HEK293 (cell line): ENCODE measurements around the gene CYTH3.
A peak's percentile ranks its signal among the peaks of the same experiment; 100 is the strongest.

Source experiments
- CTCF ChIA-PET: fragments of 350-600 bp; formaldehyde crosslinking; extraction: SDS; loops from one replicate; lab custom pipeline; 2021; ENCODE audit warnings: antibody characterized with exemption; lab: Yijun Ruan, JAX
- POLR2A ChIA-PET: fragments of 300-600 bp; formaldehyde crosslinking; extraction: SDS; loops from one replicate; lab custom pipeline; 2020; ENCODE audit warnings: antibody characterized with exemption, inconsistent platforms; lab: Yijun Ruan, JAX
- H3K27ac ChIP-seq: fragments of 200-500 bp; sonication (Bioruptor generic); 2 replicates; pipeline ENCODE4 v1.5.1; 2014; ENCODE audit warnings: low read depth, low read length, control low read depth, inconsistent platforms; ENCODE audit errors: extremely low read depth
- H3K36me3 ChIP-seq, 2 experiments: fragments of 200-500 bp in 1 of 2; sonication (Bioruptor generic) in 1 of 2; 1 replicate in 1 of 2; 2 replicates in 1 of 2; pipeline ENCODE4 v1.5.1; 2014 to 2017; ENCODE audit warnings: inconsistent platforms in 2 of 2, low read length in 2 of 2; ENCODE audit not compliant: control insufficient read depth in 2 of 2, insufficient read depth in 1 of 2
- H3K4me1 ChIP-seq: fragments of 200-500 bp; sonication (Bioruptor generic); 2 replicates; pipeline ENCODE4 v1.5.1; 2014; ENCODE audit warnings: mild to moderate bottlenecking, low read length, inconsistent platforms; ENCODE audit not compliant: control insufficient read depth, insufficient read depth
- H3K4me3 ChIP-seq: 2 replicates; pipeline ENCODE4 v1.5.1; 2011; ENCODE audit warnings: low read depth, mild to moderate bottlenecking, control low read depth, low read length, moderate library complexity
- H3K9me3 ChIP-seq: fragments of 200-500 bp; sonication (Bioruptor generic); 2 replicates; pipeline ENCODE4 v1.5.1; 2014; ENCODE audit warnings: low read depth, low read length, inconsistent platforms; ENCODE audit not compliant: control insufficient read depth, insufficient read depth
- BCL11A ChIP-seq: fragments of 450-650 bp; formaldehyde crosslinking; IDR thresholded peaks from 2 replicates; pipeline ENCODE4 v1.5.1; 2016; ENCODE audit warnings: low read depth, missing biosample characterization, missing genetic modification characterization
- KLF16 ChIP-seq: fragments of 450-650 bp; formaldehyde crosslinking; IDR thresholded peaks from 2 replicates; pipeline ENCODE4 v1.5.1; 2017; ENCODE audit warnings: missing biosample characterization, missing genetic modification characterization
- SCRT2 ChIP-seq: fragments of 450-650 bp; formaldehyde crosslinking; IDR thresholded peaks from 2 replicates; pipeline ENCODE4 v1.5.1; 2016; ENCODE audit warnings: missing biosample characterization, missing genetic modification characterization
- SP7 ChIP-seq: fragments of 450-650 bp; formaldehyde crosslinking; IDR thresholded peaks from 2 replicates; pipeline ENCODE4 v1.5.1; 2016; ENCODE audit warnings: missing biosample characterization, missing genetic modification characterization
- ZBTB20 ChIP-seq: fragments of 450-650 bp; formaldehyde crosslinking; IDR thresholded peaks from 2 replicates; pipeline ENCODE4 v1.5.1; 2016; ENCODE audit warnings: missing biosample characterization, missing genetic modification characterization
- ZFP41 ChIP-seq: fragments of 450-650 bp; formaldehyde crosslinking; IDR thresholded peaks from 2 replicates; pipeline ENCODE4 v1.5.1; 2016; ENCODE audit warnings: missing biosample characterization, missing genetic modification characterization, borderline replicate concordance
- ZIC2 ChIP-seq: fragments of 450-650 bp; formaldehyde crosslinking; IDR thresholded peaks from 2 replicates; pipeline ENCODE4 v1.5.1; 2016; ENCODE audit warnings: missing biosample characterization, missing genetic modification characterization
- ZNF121 ChIP-seq: fragments of 450-650 bp; formaldehyde crosslinking; IDR thresholded peaks from 2 replicates; pipeline ENCODE4 v1.5.1; 2016; ENCODE audit warnings: missing biosample characterization, missing genetic modification characterization
- ZNF155 ChIP-seq: fragments of 450-650 bp; formaldehyde crosslinking; IDR thresholded peaks from 2 replicates; pipeline ENCODE4 v1.5.1; 2016; ENCODE audit warnings: missing biosample characterization, missing genetic modification characterization
- ZNF184 ChIP-seq: fragments of 450-650 bp; IDR thresholded peaks from 2 replicates; pipeline ENCODE4 v1.5.1; 2018; ENCODE audit warnings: missing biosample characterization, mild to moderate bottlenecking, missing genetic modification characterization
- ZNF211 ChIP-seq: fragments of 450-650 bp; formaldehyde crosslinking; IDR thresholded peaks from 2 replicates; pipeline ENCODE4 v1.5.1; 2016; ENCODE audit warnings: low read depth, missing biosample characterization, missing genetic modification characterization
- ZNF311 ChIP-seq: fragments of 450-650 bp; formaldehyde crosslinking; IDR thresholded peaks from 2 replicates; pipeline ENCODE4 v1.5.1; 2017; ENCODE audit warnings: missing biosample characterization, missing genetic modification characterization, borderline replicate concordance
- ZNF394 ChIP-seq: fragments of 450-650 bp; formaldehyde crosslinking; IDR thresholded peaks from 2 replicates; pipeline ENCODE4 v1.5.1; 2016; ENCODE audit warnings: missing biosample characterization, missing genetic modification characterization, mild to moderate bottlenecking, moderate library complexity, borderline replicate concordance
- ZNF48 ChIP-seq: fragments of 450-650 bp; formaldehyde crosslinking; IDR thresholded peaks from 2 replicates; pipeline ENCODE4 v1.5.1; 2016; ENCODE audit warnings: missing biosample characterization, missing genetic modification characterization
- ZNF701 ChIP-seq: fragments of 450-650 bp; formaldehyde crosslinking; IDR thresholded peaks from 2 replicates; pipeline ENCODE4 v1.5.1; 2016; ENCODE audit warnings: missing biosample characterization, missing genetic modification characterization
- ZNF792 ChIP-seq: fragments of 450-650 bp; formaldehyde crosslinking; IDR thresholded peaks from 2 replicates; pipeline ENCODE4 v1.5.1; 2016; ENCODE audit warnings: missing biosample characterization, missing genetic modification characterization
- ZXDB ChIP-seq: fragments of 450-650 bp; formaldehyde crosslinking; IDR thresholded peaks from 2 replicates; pipeline ENCODE4 v1.5.1; 2016; ENCODE audit warnings: missing biosample characterization, missing genetic modification characterization
- TF ChIP-seq, protein P1 (sequence below): fragments of 450-650 bp; formaldehyde crosslinking; IDR thresholded peaks from 2 replicates; pipeline ENCODE4 v1.5.1; 2016; ENCODE audit warnings: missing biosample characterization, missing genetic modification characterization
- TF ChIP-seq, protein P2 (sequence below): fragments of 450-650 bp; formaldehyde crosslinking; IDR thresholded peaks from 2 replicates; pipeline ENCODE4 v1.5.1; 2016; ENCODE audit warnings: missing biosample characterization, missing genetic modification characterization
- TF ChIP-seq, protein P3 (sequence below): fragments of 450-650 bp; formaldehyde crosslinking; IDR thresholded peaks from 2 replicates; pipeline ENCODE4 v1.5.1; 2017; ENCODE audit warnings: missing biosample characterization, missing genetic modification characterization
- TF ChIP-seq, protein P4 (sequence below): fragments of 450-650 bp; formaldehyde crosslinking; optimal IDR thresholded peaks from 2 replicates; pipeline ENCODE3; 2016; ENCODE audit warnings: missing biosample characterization, mild to moderate bottlenecking, missing genetic modification characterization
- TF ChIP-seq, protein P5 (sequence below): fragments of 450-650 bp; IDR thresholded peaks from 2 replicates; pipeline ENCODE4 v1.5.1; 2018; ENCODE audit warnings: missing biosample characterization, missing genetic modification characterization
- TF ChIP-seq, protein P6 (sequence below): fragments of 450-650 bp; formaldehyde crosslinking; IDR thresholded peaks from 2 replicates; pipeline ENCODE4 v1.5.1; 2016; ENCODE audit warnings: missing biosample characterization, missing genetic modification characterization

Gene CYTH3

DNA sequence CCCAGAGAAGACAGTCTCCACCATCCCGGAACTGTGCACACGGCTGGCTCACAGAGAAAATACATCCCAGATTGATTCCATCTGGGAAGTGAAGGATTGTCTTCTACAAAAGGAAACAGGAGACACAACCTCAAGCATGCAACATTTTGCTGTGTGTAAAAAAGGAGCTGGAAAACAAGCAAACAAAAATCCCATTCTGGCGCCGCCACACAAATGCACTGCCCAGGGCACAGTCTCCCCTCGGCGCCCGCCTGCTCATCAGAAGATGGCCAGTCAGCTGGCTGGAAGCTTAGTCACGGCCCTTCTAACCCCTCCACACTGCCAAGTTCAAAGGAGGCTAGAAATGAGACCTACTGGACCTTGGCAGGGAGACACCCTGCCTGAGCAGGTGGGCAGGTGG, 14.1 kb upstream of the CYTH3 start:
- H3K27ac ChIP-seq: no peak overlapping the region
- no peaks in the 10 kb centered on the region for H3K4me1 ChIP-seq
- POLR2A ChIA-PET: no interaction called here
- CTCF ChIA-PET: interaction anchor here (1.1 kb wide), 1 partner anchor 126 kb away, joined by 3 read pairs; no protein-coding TSS in a partner anchor
- H3K36me3 ChIP-seq: no peaks in the 10 kb centered on the region
- TF ChIP-seq, protein P1, sequence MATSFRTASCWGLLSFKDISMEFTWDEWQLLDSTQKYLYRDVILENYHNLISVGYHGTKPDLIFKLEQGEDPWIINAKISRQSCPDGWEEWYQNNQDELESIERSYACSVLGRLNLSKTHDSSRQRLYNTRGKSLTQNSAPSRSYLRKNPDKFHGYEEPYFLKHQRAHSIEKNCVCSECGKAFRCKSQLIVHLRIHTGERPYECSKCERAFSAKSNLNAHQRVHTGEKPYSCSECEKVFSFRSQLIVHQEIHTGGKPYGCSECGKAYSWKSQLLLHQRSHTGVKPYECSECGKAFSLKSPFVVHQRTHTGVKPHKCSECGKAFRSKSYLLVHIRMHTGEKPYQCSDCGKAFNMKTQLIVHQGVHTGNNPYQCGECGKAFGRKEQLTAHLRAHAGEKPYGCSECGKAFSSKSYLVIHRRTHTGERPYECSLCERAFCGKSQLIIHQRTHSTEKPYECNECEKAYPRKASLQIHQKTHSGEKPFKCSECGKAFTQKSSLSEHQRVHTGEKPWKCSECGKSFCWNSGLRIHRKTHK (tag by site-specific recombination): no peak
- TF ChIP-seq ZNF155 (tag by site-specific recombination) (no peak), ZFP41 (tag by site-specific recombination) (no peak), ZNF121 (tag by site-specific recombination) (no peak), KLF16 (tag by site-specific recombination) (no peak), BCL11A (tag by site-specific recombination) (no peak), ZBTB20 (tag by site-specific recombination) (no peak), SCRT2 (no peak)
- no peak overlapping the region for H3K4me3 ChIP-seq
- H3K9me3 ChIP-seq: no peaks in the 10 kb centered on the region

DNA sequence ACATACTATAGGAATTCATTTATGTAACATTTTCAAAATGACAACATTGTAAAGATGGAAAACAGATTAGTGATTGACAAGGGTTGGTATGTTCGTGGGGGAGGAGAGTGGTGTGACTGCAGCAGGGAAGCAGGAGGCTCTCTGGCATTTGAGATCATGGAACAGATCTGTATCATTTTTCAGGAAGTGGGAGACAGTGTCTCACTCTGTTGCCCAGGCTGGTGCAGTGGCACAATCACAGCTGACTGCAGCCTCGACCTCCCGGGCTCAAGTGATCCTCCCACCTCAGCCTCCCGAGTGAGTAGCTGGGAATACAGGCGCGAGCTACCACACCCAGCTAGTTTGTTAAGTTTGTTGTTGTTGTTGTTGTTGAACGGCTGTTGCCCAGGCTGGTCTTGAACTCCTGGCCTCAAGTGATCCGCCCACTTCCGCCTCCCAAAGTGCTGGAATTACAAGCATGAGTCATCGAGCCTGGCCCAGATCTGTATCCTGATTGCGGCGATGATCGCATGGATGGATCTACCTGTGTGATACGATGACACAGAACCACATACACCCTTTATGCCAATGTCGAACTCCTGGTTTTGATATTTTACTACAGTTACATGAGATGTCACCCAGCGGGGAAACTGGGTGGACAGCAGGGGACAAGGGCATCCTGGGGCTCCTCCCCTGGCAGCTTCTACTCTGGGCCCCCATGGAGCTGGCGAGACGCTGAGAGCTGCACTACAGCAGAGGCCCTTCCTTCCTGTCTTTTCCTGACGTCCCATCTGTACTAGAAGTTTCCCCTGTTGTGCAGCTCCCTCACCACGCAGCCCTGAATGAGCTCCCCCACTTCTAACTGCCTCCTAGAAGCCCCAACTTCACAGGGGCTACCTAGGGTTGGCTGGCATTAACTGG, 12.3 kb upstream of the CYTH3 start:
- H3K36me3 ChIP-seq: no peaks in the 10 kb centered on the region
- H3K27ac ChIP-seq: no peak overlapping the region
- no peak overlapping the region for H3K4me3 ChIP-seq
- POLR2A ChIA-PET: no interaction called here
- no peaks in the 10 kb centered on the region for H3K4me1 ChIP-seq
- no peaks in the 10 kb centered on the region for H3K9me3 ChIP-seq
- CTCF ChIA-PET: interaction anchor here (1.1 kb wide), 1 partner anchor 13 kb away, joined by 4 read pairs; no protein-coding TSS in a partner anchor
- no peak for TF ChIP-seq ZNF394 (tag by site-specific recombination)
- TF ChIP-seq, protein P2, sequence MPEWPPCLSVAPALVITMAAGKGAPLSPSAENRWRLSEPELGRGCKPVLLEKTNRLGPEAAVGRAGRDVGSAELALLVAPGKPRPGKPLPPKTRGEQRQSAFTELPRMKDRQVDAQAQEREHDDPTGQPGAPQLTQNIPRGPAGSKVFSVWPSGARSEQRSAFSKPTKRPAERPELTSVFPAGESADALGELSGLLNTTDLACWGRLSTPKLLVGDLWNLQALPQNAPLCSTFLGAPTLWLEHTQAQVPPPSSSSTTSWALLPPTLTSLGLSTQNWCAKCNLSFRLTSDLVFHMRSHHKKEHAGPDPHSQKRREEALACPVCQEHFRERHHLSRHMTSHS (tag by site-specific recombination): no peak
- TF ChIP-seq, protein P3, sequence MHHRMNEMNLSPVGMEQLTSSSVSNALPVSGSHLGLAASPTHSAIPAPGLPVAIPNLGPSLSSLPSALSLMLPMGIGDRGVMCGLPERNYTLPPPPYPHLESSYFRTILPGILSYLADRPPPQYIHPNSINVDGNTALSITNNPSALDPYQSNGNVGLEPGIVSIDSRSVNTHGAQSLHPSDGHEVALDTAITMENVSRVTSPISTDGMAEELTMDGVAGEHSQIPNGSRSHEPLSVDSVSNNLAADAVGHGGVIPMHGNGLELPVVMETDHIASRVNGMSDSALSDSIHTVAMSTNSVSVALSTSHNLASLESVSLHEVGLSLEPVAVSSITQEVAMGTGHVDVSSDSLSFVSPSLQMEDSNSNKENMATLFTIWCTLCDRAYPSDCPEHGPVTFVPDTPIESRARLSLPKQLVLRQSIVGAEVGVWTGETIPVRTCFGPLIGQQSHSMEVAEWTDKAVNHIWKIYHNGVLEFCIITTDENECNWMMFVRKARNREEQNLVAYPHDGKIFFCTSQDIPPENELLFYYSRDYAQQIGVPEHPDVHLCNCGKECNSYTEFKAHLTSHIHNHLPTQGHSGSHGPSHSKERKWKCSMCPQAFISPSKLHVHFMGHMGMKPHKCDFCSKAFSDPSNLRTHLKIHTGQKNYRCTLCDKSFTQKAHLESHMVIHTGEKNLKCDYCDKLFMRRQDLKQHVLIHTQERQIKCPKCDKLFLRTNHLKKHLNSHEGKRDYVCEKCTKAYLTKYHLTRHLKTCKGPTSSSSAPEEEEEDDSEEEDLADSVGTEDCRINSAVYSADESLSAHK (tag by site-specific recombination): no peak
- no peak for TF ChIP-seq ZXDB (tag by site-specific recombination)
- TF ChIP-seq, protein P4, sequence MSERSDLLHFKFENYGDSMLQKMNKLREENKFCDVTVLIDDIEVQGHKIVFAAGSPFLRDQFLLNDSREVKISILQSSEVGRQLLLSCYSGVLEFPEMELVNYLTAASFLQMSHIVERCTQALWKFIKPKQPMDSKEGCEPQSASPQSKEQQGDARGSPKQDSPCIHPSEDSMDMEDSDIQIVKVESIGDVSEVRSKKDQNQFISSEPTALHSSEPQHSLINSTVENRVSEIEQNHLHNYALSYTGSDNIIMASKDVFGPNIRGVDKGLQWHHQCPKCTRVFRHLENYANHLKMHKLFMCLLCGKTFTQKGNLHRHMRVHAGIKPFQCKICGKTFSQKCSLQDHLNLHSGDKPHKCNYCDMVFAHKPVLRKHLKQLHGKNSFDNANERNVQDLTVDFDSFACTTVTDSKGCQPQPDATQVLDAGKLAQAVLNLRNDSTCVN (tag by site-specific recombination): no peak
- TF ChIP-seq ZNF701: no peak
- TF ChIP-seq ZNF184 (tag by site-specific recombination): no peak
- TF ChIP-seq, protein P5, sequence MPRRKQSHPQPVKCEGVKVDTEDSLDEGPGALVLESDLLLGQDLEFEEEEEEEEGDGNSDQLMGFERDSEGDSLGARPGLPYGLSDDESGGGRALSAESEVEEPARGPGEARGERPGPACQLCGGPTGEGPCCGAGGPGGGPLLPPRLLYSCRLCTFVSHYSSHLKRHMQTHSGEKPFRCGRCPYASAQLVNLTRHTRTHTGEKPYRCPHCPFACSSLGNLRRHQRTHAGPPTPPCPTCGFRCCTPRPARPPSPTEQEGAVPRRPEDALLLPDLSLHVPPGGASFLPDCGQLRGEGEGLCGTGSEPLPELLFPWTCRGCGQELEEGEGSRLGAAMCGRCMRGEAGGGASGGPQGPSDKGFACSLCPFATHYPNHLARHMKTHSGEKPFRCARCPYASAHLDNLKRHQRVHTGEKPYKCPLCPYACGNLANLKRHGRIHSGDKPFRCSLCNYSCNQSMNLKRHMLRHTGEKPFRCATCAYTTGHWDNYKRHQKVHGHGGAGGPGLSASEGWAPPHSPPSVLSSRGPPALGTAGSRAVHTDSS: no peak
- no peak for TF ChIP-seq ZNF792
- no peak for TF ChIP-seq ZNF211 (tag by site-specific recombination)
- no peak for TF ChIP-seq ZNF311 (tag by site-specific recombination)
- no peak for TF ChIP-seq ZNF48 (tag by site-specific recombination)
- peak; percentile 26; the same call in 1 of the 2 replicates for TF ChIP-seq ZIC2 (tag by site-specific recombination)
- 0 out of 2 replicates have a peak, but pooled peaks have one; percentile 33 for TF ChIP-seq SP7 (tag by site-specific recombination)
- TF ChIP-seq, protein P6, sequence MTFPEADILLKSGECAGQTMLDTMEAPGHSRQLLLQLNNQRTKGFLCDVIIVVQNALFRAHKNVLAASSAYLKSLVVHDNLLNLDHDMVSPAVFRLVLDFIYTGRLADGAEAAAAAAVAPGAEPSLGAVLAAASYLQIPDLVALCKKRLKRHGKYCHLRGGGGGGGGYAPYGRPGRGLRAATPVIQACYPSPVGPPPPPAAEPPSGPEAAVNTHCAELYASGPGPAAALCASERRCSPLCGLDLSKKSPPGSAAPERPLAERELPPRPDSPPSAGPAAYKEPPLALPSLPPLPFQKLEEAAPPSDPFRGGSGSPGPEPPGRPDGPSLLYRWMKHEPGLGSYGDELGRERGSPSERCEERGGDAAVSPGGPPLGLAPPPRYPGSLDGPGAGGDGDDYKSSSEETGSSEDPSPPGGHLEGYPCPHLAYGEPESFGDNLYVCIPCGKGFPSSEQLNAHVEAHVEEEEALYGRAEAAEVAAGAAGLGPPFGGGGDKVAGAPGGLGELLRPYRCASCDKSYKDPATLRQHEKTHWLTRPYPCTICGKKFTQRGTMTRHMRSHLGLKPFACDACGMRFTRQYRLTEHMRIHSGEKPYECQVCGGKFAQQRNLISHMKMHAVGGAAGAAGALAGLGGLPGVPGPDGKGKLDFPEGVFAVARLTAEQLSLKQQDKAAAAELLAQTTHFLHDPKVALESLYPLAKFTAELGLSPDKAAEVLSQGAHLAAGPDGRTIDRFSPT (tag by site-specific recombination): no peak; the same call in 1 of the 2 replicates
